Measurements from ENCODE around the gene SPAG5. TPM values are rescaled to one million over a fixed set of nuclear protein-coding genes. Genes with fewer than 3 reads are reported as not detected.

SPAG5 gene
- total and polyA plus RNA-seq, 5 donors from 2014 or later: 0.84 to 37.7 (median 2.0) TPM

DNA sequence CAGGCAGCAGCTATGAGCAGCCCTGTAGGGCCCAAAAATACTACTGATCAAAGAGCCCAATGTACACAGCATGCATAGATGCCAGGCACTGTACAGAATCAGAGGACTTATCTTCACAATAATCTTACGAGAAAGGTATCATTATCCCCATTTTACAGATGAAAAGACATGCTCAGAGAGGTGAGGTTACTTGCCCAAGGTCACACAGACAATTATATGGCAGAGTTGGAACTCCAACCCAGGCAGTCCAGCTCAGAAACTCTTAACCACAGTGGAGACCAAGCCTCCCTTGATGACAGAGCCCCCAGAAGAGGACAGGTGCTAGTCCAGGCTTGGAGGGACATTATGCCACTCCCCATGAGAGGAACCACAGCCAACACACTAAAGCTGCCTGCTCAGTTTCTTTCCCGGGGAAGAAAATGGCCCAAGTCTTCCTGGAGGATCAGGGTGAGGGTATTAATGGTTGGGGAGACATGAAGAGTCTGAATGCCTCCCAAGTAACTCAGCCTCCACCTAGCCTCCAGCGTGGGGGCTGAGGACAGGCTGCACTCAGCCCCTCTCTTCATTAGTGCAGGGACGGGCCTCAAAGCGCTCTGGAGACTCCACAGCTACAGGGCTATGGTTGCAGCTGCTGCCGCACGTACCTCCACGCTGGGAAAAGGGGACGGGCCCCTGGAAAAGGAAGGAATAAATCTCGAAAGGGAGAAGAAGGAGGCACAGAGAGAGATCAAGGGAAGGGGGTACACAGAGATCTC is 47.2 kb downstream of the SPAG5 start:
- no peak for ATAC-seq (ENCODE audit: low read depth in 2 of 2)
- peaks cover 59% of the 10 kb centered on the region for H3K4me1 ChIP-seq (ENCODE audit: control insufficient read depth, insufficient read depth, low read length, poor library complexity, severe bottlenecking)

GRCh38 chr17:28550858-28551257 is 48.0 kb downstream of the SPAG5 start:
- Histone ChIP-seq H3K27ac (ENCODE audit: insufficient read depth, low read length, poor library complexity, severe bottlenecking) (peak overlapping the region; percentile 92), H3K9me3 (ENCODE audit: control insufficient read depth in 2 of 2, low read length in 2 of 2) (no peaks in the 10 kb centered on the region), H3K27me3 (ENCODE audit: control insufficient read depth, insufficient read depth, low read length) (no peaks in the 10 kb centered on the region), H3K4me1 (ENCODE audit: control insufficient read depth, insufficient read depth, low read length, poor library complexity, severe bottlenecking) (peaks cover 59% of the 10 kb centered on the region), H3K4me3 (ENCODE audit: low read depth, low read length) (peak overlapping the region; percentile 70), H3K36me3 (ENCODE audit: control insufficient read depth, insufficient read depth, low read length) (peaks cover 40% of the 10 kb centered on the region)
- Mint-ChIP-seq H3K4me3 (peak overlapping the region; percentile 86 to 95 (median 92)), H3K27me3 (no peaks in the 10 kb centered on the region), H3K36me3 (peaks cover 20% of the 10 kb centered on the region), H3K9me3 (no peaks in the 10 kb centered on the region), H3K27ac (peak overlapping the region; percentile 71 to 97 (median 96)), H3K4me1 (peaks cover 7 to 56% (median 40%) of the 10 kb centered on the region in 4 donors)
- no peak for ATAC-seq (ENCODE audit: low read depth in 2 of 2)
- no peak for DNase-seq

More for the DNA sequence above, 47.2 kb downstream of the SPAG5 start:
- Mint-ChIP-seq H3K36me3 (peaks cover 27% of the 10 kb centered on the region), H3K27ac (peak overlapping the region; percentile 96 to 97 (median 96)), H3K9me3 (no peaks in the 10 kb centered on the region), H3K27me3 (no peaks in the 10 kb centered on the region), H3K4me1 (peaks cover 7 to 53% (median 40%) of the 10 kb centered on the region in 4 donors), H3K4me3 (peak overlapping the region; percentile 86 to 95 (median 92))
- Histone ChIP-seq H3K9me3 (ENCODE audit: control insufficient read depth in 2 of 2, low read length in 2 of 2) (no peaks in the 10 kb centered on the region), H3K4me3 (ENCODE audit: low read depth, low read length) (peak overlapping the region; percentile 70), H3K36me3 (ENCODE audit: control insufficient read depth, insufficient read depth, low read length) (peaks cover 43% of the 10 kb centered on the region), H3K27me3 (ENCODE audit: control insufficient read depth, insufficient read depth, low read length) (no peaks in the 10 kb centered on the region), H3K27ac (ENCODE audit: insufficient read depth, low read length, poor library complexity, severe bottlenecking) (peak overlapping the region; percentile 92)
- DNase-seq: peak in 1 of 3 donors; percentile 16

DNA sequence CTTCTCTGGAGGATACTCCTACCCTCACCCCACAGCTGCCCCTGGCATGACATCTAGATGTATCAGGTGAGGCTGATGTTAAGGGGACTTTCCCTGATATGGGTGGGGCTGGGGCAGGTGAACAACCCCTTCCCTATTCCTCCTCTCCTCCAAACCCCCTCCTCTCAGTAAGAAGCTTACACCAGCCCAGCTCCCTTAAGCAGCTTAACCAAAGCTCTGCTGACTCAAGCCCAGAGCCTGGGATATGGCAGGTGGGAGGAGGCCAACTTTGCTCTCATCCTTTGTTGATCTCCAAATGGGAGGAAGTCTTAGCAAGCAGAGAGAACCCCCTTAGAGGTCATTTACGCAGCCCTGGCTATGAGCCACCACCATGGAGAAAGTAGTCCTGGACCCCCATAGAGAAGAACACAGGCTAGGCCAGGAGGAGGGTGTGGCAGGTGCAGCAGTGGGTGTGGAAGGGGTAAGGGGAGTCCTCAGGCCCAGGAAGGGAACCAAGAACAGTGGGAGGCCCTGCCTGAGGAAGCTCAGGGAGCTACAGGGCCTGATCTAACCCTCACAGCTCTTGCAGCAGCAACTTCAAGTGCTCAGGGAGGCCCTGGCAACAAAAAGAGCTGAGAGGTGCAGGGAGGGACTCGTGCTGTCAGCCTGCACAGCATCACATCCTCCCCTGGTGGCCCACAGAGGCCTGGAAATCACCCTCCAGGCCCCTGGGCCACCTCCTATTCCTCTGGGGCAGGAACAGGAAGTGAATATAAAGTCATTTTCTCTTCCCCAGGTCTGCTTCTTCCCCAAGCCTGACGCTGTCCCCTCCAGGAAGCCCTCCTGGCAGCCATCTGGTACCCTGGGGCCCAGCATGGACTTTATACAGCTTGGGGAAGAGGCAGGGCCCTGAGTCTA is 49.3 kb downstream of the SPAG5 start:
- Histone ChIP-seq H3K27ac (ENCODE audit: insufficient read depth, low read length, poor library complexity, severe bottlenecking) (peak overlapping the region; percentile 92), H3K4me1 (ENCODE audit: control insufficient read depth, insufficient read depth, low read length, poor library complexity, severe bottlenecking) (peaks cover 59% of the 10 kb centered on the region), H3K36me3 (ENCODE audit: control insufficient read depth, insufficient read depth, low read length) (peaks cover 27% of the 10 kb centered on the region), H3K9me3 (ENCODE audit: control insufficient read depth in 2 of 2, low read length in 2 of 2) (no peaks in the 10 kb centered on the region), H3K27me3 (ENCODE audit: control insufficient read depth, insufficient read depth, low read length) (no peaks in the 10 kb centered on the region), H3K4me3 (ENCODE audit: low read depth, low read length) (no peak overlapping the region)
- H3K4me3 Mint-ChIP-seq: peak overlapping the region; percentile 57 to 86 (median 78)
- ATAC-seq (ENCODE audit: low read depth in 2 of 2): peak; percentile 67 to 73
- peak; percentile 49 to 87 (median 68) for DNase-seq
- H3K36me3 Mint-ChIP-seq: peaks cover 17% of the 10 kb centered on the region
- no peaks in the 10 kb centered on the region for H3K9me3 Mint-ChIP-seq
- H3K4me1 Mint-ChIP-seq: peaks cover 7 to 59% (median 43%) of the 10 kb centered on the region in 4 donors
- no peaks in the 10 kb centered on the region for H3K27me3 Mint-ChIP-seq
- H3K27ac Mint-ChIP-seq: peak overlapping the region; percentile 96 to 97 (median 97)

- no peak overlapping the region for H3K4me3 ChIP-seq (ENCODE audit: low read depth, low read length)
- H3K27ac Mint-ChIP-seq: peak overlapping the region; percentile 96 to 97 (median 97)
- peaks cover 59% of the 10 kb centered on the region for H3K4me1 ChIP-seq (ENCODE audit: control insufficient read depth, insufficient read depth, low read length, poor library complexity, severe bottlenecking)
Observed at GRCh38 chr17:28548417-28549130, 50.3 kb downstream of the SPAG5 start.

GRCh38 chr17:28547623-28548416 is 51.0 kb downstream of the SPAG5 start:
- Mint-ChIP-seq H3K4me3 (peak overlapping the region in 3 of 4 donors; percentile 35 to 69 (median 64)), H3K9me3 (no peaks in the 10 kb centered on the region), H3K27me3 (no peaks in the 10 kb centered on the region), H3K4me1 (peaks cover 7 to 55% (median 42%) of the 10 kb centered on the region in 4 donors), H3K27ac (peak overlapping the region; percentile 78 to 97 (median 96)), H3K36me3 (peaks cover 4% of the 10 kb centered on the region)
- Histone ChIP-seq H3K9me3 (ENCODE audit: control insufficient read depth in 2 of 2, low read length in 2 of 2) (no peaks in the 10 kb centered on the region), H3K27me3 (ENCODE audit: control insufficient read depth, insufficient read depth, low read length) (no peaks in the 10 kb centered on the region), H3K4me3 (ENCODE audit: low read depth, low read length) (no peak overlapping the region), H3K27ac (ENCODE audit: insufficient read depth, low read length, poor library complexity, severe bottlenecking) (peak overlapping the region; percentile 92), H3K4me1 (ENCODE audit: control insufficient read depth, insufficient read depth, low read length, poor library complexity, severe bottlenecking) (peaks cover 56% of the 10 kb centered on the region), H3K36me3 (ENCODE audit: control insufficient read depth, insufficient read depth, low read length) (peaks cover 11% of the 10 kb centered on the region)
- ATAC-seq (ENCODE audit: low read depth in 2 of 2) (peak; percentile 7 to 8), DNase-seq (peak; percentile 28 to 72 (median 33))

More at GRCh38 chr17:28548417-28549130, 50.3 kb downstream of the SPAG5 start:
- Mint-ChIP-seq H3K4me1 (peaks cover 7 to 57% (median 43%) of the 10 kb centered on the region in 4 donors), H3K36me3 (peaks cover 8% of the 10 kb centered on the region), H3K4me3 (peak overlapping the region; percentile 43 to 86 (median 52)), H3K27me3 (no peaks in the 10 kb centered on the region), H3K9me3 (no peaks in the 10 kb centered on the region)
- no peaks in the 10 kb centered on the region for H3K27me3 ChIP-seq (ENCODE audit: control insufficient read depth, insufficient read depth, low read length)
- no peaks in the 10 kb centered on the region for H3K9me3 ChIP-seq (ENCODE audit: control insufficient read depth in 2 of 2, low read length in 2 of 2)
- DNase-seq: no peak
- ATAC-seq (ENCODE audit: low read depth in 2 of 2): no peak
- peaks cover 18% of the 10 kb centered on the region for H3K36me3 ChIP-seq (ENCODE audit: control insufficient read depth, insufficient read depth, low read length)
- peak overlapping the region; percentile 92 for H3K27ac ChIP-seq (ENCODE audit: insufficient read depth, low read length, poor library complexity, severe bottlenecking)

DNA sequence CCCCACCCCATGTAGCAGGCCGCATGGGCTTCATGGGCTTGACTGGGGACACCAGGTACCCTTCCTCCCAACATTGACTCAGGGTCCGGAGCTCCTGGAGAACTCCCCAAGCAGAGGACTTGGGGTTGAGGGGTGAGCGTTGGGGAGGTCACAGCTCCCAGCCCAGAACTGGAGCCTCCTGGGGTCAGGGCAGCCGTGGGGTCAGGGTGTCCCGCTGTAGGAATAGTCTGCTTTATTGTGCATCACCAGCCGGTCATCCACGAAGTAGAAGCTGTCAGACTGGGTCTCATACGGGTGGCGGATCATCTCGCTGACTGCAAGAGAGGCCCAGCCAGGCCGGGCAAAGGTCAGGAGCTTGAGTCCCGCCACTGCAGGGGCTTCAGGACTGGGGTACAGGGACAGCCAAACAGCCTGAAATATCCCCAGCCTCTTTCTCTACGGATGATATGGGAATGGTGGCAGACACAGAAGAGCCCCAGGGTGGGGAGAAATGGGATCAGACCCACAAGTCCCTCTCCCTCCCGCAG is 51.7 kb downstream of the SPAG5 start:
- peak overlapping the region in 3 of 4 donors; percentile 34 to 69 (median 64) for H3K4me3 Mint-ChIP-seq
- H3K36me3 ChIP-seq (ENCODE audit: control insufficient read depth, insufficient read depth, low read length): peaks cover 10% of the 10 kb centered on the region
- peak overlapping the region; percentile 55 to 97 (median 78) for H3K27ac Mint-ChIP-seq
- H3K9me3 ChIP-seq (ENCODE audit: control insufficient read depth in 2 of 2, low read length in 2 of 2): no peaks in the 10 kb centered on the region
- H3K36me3 Mint-ChIP-seq: peaks cover 4% of the 10 kb centered on the region
- ATAC-seq (ENCODE audit: low read depth in 2 of 2) (no peak), DNase-seq (no peak)
- peaks cover 7 to 52% (median 39%) of the 10 kb centered on the region in 4 donors for H3K4me1 Mint-ChIP-seq
- H3K27me3 ChIP-seq (ENCODE audit: control insufficient read depth, insufficient read depth, low read length): no peaks in the 10 kb centered on the region
- H3K4me3 ChIP-seq (ENCODE audit: low read depth, low read length): no peak overlapping the region
- no peak overlapping the region for H3K27ac ChIP-seq (ENCODE audit: insufficient read depth, low read length, poor library complexity, severe bottlenecking)
- H3K4me1 ChIP-seq (ENCODE audit: control insufficient read depth, insufficient read depth, low read length, poor library complexity, severe bottlenecking): peaks cover 50% of the 10 kb centered on the region
- no peaks in the 10 kb centered on the region for H3K27me3 Mint-ChIP-seq
- H3K9me3 Mint-ChIP-seq: no peaks in the 10 kb centered on the region
